MM.1S (cell line): ENCODE results near the gene PXDC1.

ENCODE experiments used
- CTCF ChIP-seq: fragments of 300-600 bp; sonication (generic); IDR thresholded peaks from 2 replicates; pipeline ENCODE4 v1.5.1; 2016; ENCODE audit warnings: antibody characterized with exemption, low read length, mixed read lengths
- EZH2 ChIP-seq: fragments of 300-600 bp; sonication (generic); optimal IDR thresholded peaks from 2 replicates; pipeline ENCODE3; 2017; ENCODE audit warnings: low read depth, mild to moderate bottlenecking, antibody characterized with exemption, low read length, mixed read lengths
- EZH2phosphoT487 ChIP-seq: fragments of 300-600 bp; sonication (generic); IDR thresholded peaks from 2 replicates; pipeline ENCODE4 v1.6.1; 2018; ENCODE audit warnings: antibody characterized with exemption, low read length

GRCh38 chr6:3798055-3798919 lies 46.8 kb upstream of the PXDC1 start:
- no peak for TF ChIP-seq CTCF
- TF ChIP-seq EZH2: no peak
- TF ChIP-seq EZH2phosphoT487: no peak
